ENCODE results near the gene ATP9A.

- TF ChIP-seq CTCF (optimal IDR thresholded peaks at IDR 0.05 in 1 of 3, IDR thresholded peaks at IDR 0.05 in 1 of 3, conservative IDR thresholded peaks at IDR 0.05 in 1 of 3; ENCODE audit: extremely low read depth in 1 of 3, insufficient read depth in 2 of 3, low read length in 3 of 3) (no peak), EZH2 (IDR thresholded peaks at IDR 0.05; ENCODE audit: low read length) (no peak)
Measured at GRCh38 chr20:51600016-51600420, 168.2 kb downstream of the ATP9A start.
